BLaER1 treated with 17β-estradiol and CSF1 and Interleukin-3, amounts not matched to agents 10 nM and 100 nM (cell line): ENCODE results near the gene LIPT2.

ENCODE experiments used
- H3K27ac ChIP-seq, 11 experiments: shearing (Covaris generic); formaldehyde crosslinking; 2 replicates each; pipeline ENCODE4 v1.8.1; 2022
- H3K27me3 ChIP-seq, 11 experiments: shearing (Covaris generic); formaldehyde crosslinking; 2 replicates each; pipeline ENCODE4 v1.8.1; 2022
- H3K36me3 ChIP-seq, 11 experiments: shearing (Covaris generic); formaldehyde crosslinking; 2 replicates each; pipeline ENCODE4 v1.8.1; 2022
- H3K4me1 ChIP-seq, 10 experiments: shearing (Covaris generic); formaldehyde crosslinking; 2 replicates each; pipeline ENCODE4 v1.8.1; 2022
- H3K4me2 ChIP-seq, 11 experiments: shearing (Covaris generic); formaldehyde crosslinking; 2 replicates each; pipeline ENCODE4 v1.8.1; 2022
- H3K4me3 ChIP-seq, 10 experiments: shearing (Covaris generic); formaldehyde crosslinking; 2 replicates each; pipeline ENCODE4 v1.8.1; 2022
- H3K9ac ChIP-seq, 11 experiments: shearing (Covaris generic); formaldehyde crosslinking; 2 replicates each; pipeline ENCODE4 v1.8.1; 2022
- H3K9me3 ChIP-seq, 11 experiments: shearing (Covaris generic); formaldehyde crosslinking; replicated peaks in 1 of 11; 2 replicates each; pipeline ENCODE4 v1.8.1; 2022
- H4K20me1 ChIP-seq, 11 experiments: shearing (Covaris generic); formaldehyde crosslinking; 2 replicates each; pipeline ENCODE4 v1.8.1; 2022
- Cebpa-rat ChIP-seq, 11 experiments: shearing (Covaris generic); IDR thresholded peaks; 2 replicates each; pipeline ENCODE4 v1.8.1; 2022

LIPT2 gene

DNA sequence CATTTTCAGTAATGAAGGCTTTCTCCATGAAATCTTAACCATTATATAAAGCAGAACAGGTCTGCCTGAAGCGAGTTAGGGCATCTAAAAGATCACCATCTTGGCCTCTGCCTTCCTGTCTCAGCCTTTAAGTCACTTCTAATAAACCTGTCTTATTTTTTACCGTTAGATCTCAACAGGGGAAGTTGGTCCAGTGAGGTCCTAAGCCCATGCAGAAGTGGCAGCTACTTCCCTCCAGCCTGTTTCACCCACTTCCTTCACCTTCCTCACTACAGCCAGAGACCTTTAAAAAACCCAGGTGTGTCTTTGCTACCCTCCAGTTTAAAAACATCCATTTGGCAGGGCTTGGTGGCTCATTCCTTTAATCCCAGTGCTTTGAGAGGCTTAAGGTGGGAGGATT lies 14.1 kb upstream of the LIPT2 start:
- peaks cover 0 to 5% (median 0%) of the 10 kb centered on the region in 10 experiments; a peak in 1 of 20 replicates for H3K4me1 ChIP-seq
- H3K36me3 ChIP-seq, result peaks cover 0 to 3% (median 0%) of the 10 kb centered on the region in 11 experiments; a peak in 2 of 22 replicates
- H3K9me3 ChIP-seq, result peaks cover 7 to 10% (median 9%) of the 10 kb centered on the region in 11 experiments
- H3K27me3 ChIP-seq, result no peaks in the 10 kb centered on the region
- TF ChIP-seq Cebpa-rat (IDR thresholded peaks at IDR 0.05), result no peak
- H3K27ac ChIP-seq, result no peak overlapping the region
- H4K20me1 ChIP-seq, result no peaks in the 10 kb centered on the region; a peak in 1 of 22 replicates
- H3K9ac ChIP-seq, result no peak overlapping the region
- H3K4me3 ChIP-seq, result no peak overlapping the region
- H3K4me2 ChIP-seq, result no peak overlapping the region

DNA sequence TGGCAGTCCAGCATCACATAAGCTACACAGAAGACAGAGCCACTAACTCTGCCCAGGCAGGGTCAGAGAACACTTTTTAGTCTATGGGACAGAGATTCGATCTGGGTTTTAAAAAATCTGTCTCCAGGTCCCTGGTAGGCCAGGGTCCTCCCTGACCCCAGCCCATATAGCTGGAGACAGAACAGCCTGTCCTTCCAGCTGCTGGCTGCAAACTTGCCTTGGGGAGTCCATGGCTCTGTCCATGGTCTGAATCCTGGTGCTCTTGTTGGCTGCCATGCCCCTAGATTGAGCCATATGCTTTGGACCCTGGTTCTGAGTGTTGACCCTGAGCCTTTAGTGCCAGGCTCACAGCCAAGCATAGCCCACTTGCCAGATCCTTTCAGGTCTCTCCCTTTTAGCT lies 13.3 kb upstream of the LIPT2 start:
- Histone ChIP-seq H3K4me3 (no peak overlapping the region), H4K20me1 (no peaks in the 10 kb centered on the region; a peak in 1 of 22 replicates), H3K36me3 (peaks cover 0 to 8% (median 0%) of the 10 kb centered on the region in 11 experiments; a peak in 2 of 22 replicates), H3K27ac (no peak overlapping the region), H3K27me3 (no peaks in the 10 kb centered on the region), H3K4me2 (no peak overlapping the region), H3K9ac (no peak overlapping the region), H3K4me1 (peaks cover 0 to 5% (median 0%) of the 10 kb centered on the region in 10 experiments; a peak in 1 of 20 replicates), H3K9me3 (peaks cover 14 to 17% (median 16%) of the 10 kb centered on the region in 11 experiments)
- TF ChIP-seq Cebpa-rat (IDR thresholded peaks at IDR 0.05), result no peak

DNA sequence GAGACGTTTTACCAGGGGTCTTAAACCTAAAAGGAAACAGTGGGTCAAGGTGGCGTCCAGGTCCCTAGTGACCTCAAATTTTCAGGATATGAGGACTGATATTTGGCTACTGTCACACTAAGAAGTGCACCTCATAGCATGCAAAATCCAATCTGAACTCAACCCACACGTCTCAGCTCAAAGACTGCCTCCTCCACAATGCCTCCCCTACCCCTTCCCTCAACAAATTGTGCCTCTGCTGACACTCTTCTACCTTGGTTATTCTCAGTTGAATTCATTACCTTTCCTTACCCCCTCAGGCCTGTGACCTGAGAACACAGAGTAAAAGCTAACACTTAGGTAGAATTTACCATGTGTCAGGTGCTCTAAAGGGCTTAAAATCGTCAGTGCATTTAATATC lies 12.4 kb upstream of the LIPT2 start:
- Histone ChIP-seq H4K20me1 (no peaks in the 10 kb centered on the region; a peak in 1 of 22 replicates), H3K9me3 (peaks cover 15 to 23% (median 18%) of the 10 kb centered on the region in 11 experiments), H3K27me3 (no peaks in the 10 kb centered on the region), H3K9ac (no peak overlapping the region), H3K4me3 (no peak overlapping the region), H3K4me1 (peaks cover 0 to 5% (median 0%) of the 10 kb centered on the region in 10 experiments; a peak in 1 of 20 replicates), H3K36me3 (peaks cover 0 to 8% (median 0%) of the 10 kb centered on the region in 11 experiments; a peak in 2 of 22 replicates), H3K27ac (no peak overlapping the region), H3K4me2 (no peak overlapping the region)
- TF ChIP-seq Cebpa-rat (IDR thresholded peaks at IDR 0.05), result no peak

DNA sequence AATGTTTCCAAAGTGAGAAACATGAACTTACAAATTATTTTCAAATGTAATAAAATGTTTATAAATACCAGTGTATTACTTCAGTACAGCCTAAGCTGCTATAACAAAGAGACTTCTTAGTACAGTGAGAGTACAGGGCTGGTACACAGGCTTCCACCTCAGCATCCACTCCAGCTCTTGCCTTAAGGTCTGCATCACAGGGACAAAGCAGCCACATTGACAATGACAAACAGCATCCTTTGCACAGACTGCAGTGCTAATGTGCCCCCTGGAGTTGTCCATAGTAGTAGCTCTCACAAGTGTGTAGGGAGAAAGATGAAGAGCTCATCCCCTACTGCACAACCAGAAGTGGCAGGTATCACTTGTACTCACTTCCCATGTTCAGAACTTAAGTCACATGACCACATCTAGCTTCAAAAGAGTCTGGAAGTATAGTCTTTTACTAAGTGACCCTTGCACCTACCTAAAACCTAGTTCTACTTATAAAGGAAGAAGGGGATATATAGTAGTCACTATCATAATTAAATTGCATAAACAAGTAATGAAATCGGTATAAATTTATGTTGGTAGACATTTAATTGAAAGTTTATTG lies 10.7 kb upstream of the LIPT2 start:
- Histone ChIP-seq H3K4me1 (peaks cover 0 to 5% (median 0%) of the 10 kb centered on the region in 10 experiments; a peak in 1 of 20 replicates), H3K4me3 (no peak overlapping the region), H4K20me1 (no peaks in the 10 kb centered on the region), H3K27me3 (no peaks in the 10 kb centered on the region), H3K27ac (no peak overlapping the region), H3K9me3 (peaks cover 15 to 33% (median 21%) of the 10 kb centered on the region in 11 experiments), H3K36me3 (peaks cover 0 to 8% (median 0%) of the 10 kb centered on the region in 11 experiments; a peak in 2 of 22 replicates), H3K9ac (no peak overlapping the region), H3K4me2 (no peak overlapping the region)
- TF ChIP-seq Cebpa-rat (IDR thresholded peaks at IDR 0.05), result no peak

DNA sequence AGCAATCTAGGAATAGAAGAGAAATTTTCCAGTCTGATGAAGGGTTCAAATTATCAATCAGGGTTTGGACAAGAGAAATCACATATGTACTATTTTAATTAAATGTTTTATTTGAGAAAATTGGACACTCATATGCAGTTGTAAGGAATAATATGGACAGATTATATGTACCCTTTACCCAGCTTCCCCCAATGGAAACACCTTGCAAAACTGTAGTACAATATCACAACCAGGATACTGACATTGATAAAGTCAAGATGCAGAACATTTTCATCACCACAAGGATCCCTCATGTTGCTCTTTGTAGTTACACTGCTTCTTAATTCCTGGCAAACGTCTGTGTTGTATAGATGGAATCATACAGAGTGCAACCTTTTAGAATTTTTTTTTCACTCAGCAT lies 1.4 kb upstream of the LIPT2 start:
- H3K4me1 ChIP-seq, result peaks cover 15 to 20% (median 18%) of the 10 kb centered on the region in 10 experiments
- no peak overlapping the region for H3K9ac ChIP-seq
- no peak overlapping the region for H3K4me3 ChIP-seq
- no peaks in the 10 kb centered on the region for H3K27me3 ChIP-seq
- no peak overlapping the region for H3K4me2 ChIP-seq
- H3K27ac ChIP-seq, result no peak overlapping the region
- TF ChIP-seq Cebpa-rat (IDR thresholded peaks at IDR 0.05), result no peak
- peaks cover 6 to 15% (median 12%) of the 10 kb centered on the region in 11 experiments; a peak in 20 of 22 replicates for H3K9me3 ChIP-seq
- no peaks in the 10 kb centered on the region for H4K20me1 ChIP-seq
- peaks cover 0 to 7% (median 0%) of the 10 kb centered on the region in 11 experiments; a peak in 1 of 22 replicates for H3K36me3 ChIP-seq

DNA sequence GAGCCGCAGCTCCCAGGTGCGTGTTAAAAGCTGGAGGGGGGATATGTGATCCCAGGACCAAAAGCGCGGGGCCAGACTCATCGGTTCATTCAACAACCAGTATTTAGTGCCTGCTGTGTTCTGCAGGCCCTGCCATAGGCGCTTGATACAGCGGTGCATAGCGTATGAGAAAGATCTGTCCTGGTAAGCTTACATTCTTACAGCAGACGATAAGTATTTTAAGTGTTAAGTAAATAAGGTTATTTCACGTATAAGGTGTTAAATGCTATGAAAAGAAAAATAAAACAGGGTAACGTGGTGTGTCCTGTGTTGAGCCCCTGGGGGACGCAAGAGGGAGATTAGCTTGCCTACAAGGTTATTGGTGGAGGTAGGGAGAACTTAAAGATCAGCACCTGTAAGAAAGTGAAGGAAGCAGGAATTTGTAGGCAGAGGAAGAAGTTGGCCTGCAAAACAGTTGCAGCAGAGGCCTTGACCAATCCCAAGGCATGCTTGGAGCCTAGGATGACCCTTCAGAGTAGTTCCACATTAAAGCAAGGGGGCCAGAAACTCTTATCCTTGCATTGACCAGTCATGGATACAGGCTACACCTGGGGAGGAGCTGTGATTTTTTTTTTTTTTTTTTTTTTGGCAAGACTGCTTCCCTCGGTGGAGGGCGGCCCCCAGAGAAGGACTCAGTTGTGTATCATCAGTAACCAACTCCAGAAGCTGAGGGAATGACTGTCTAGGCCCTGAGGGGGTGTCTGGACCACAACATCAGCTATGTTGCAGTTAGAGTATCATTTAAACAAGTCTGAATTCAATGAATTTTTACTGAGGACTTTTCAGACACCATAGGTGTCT lies 487 bp upstream of the LIPT2 start:
- Histone ChIP-seq H3K9ac (peak overlapping the region; percentile 91 to 99 (median 95)), H3K4me3 (peak overlapping the region; percentile 73 to 94 (median 90)), H3K36me3 (peaks cover 0 to 7% (median 0%) of the 10 kb centered on the region in 11 experiments; a peak in 1 of 22 replicates), H3K4me1 (peaks cover 15 to 20% (median 18%) of the 10 kb centered on the region in 10 experiments), H3K27ac (peak overlapping the region; percentile 84 to 99 (median 95); a peak in 21 of 22 replicates), H3K27me3 (no peaks in the 10 kb centered on the region), H3K4me2 (peak overlapping the region; percentile 66 to 95 (median 85)), H3K9me3 (peaks cover 6 to 15% (median 12%) of the 10 kb centered on the region in 11 experiments; a peak in 20 of 22 replicates), H4K20me1 (no peaks in the 10 kb centered on the region)
- no peak for TF ChIP-seq Cebpa-rat (IDR thresholded peaks at IDR 0.05)

DNA sequence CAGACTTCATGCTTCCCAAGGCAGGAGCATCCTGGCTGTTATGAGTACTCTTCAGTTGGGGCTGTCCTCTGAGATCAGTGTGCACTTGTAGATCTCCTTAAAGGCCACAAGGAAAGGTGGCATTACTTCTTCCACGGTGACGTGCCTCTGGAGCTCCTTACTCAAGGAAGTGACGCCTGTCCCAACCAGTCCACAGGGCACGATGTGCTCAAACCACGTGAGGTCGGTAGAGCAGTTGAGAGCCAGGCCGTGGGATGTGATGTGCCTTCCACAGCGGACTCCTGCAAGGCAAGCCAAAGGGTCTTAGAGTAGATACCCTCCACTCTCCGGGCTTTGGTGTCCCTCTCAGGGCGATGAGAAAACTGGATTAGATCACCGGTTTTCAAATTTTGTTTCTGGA lies 1.4 kb downstream of the LIPT2 start:
- TF ChIP-seq Cebpa-rat (IDR thresholded peaks at IDR 0.05), result no peak
- peak overlapping the region in 2 of 10 experiments; percentile 74 to 89; a peak in 6 of 20 replicates for H3K4me3 ChIP-seq
- peak overlapping the region in 9 of 11 experiments; percentile 92 to 99 (median 97); a peak in 13 of 22 replicates for H3K27ac ChIP-seq
- H3K9me3 ChIP-seq, result peaks cover 6 to 8% (median 7%) of the 10 kb centered on the region in 11 experiments; a peak in 20 of 22 replicates
- peak overlapping the region in 10 of 11 experiments; percentile 92 to 99 (median 96); a peak in 13 of 22 replicates for H3K9ac ChIP-seq
- H3K4me1 ChIP-seq, result peaks cover 15 to 20% (median 18%) of the 10 kb centered on the region in 10 experiments
- no peaks in the 10 kb centered on the region for H4K20me1 ChIP-seq
- no peaks in the 10 kb centered on the region for H3K27me3 ChIP-seq
- peaks cover 0 to 5% (median 0%) of the 10 kb centered on the region in 11 experiments; a peak in 1 of 22 replicates for H3K36me3 ChIP-seq
- peak overlapping the region; percentile 66 to 95 (median 85); a peak in 21 of 22 replicates for H3K4me2 ChIP-seq

DNA sequence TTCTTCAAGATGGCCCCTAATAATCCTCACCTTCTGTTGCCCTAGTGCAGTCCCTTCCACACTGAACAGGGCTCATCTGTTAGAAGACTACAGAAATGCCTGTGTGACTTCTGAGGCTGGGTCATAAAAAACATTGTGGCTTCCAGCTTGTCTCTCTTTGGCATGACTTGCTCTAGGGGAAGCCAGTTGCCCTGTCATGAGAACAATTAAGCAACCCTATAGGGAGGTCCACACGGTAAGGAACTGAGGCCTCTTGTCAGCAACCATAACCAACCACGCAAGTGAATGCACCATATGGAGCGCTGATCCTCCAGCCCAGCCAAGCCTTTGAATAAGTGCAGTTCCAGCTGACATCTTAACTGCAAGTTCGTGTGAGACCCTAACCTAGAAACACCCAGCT lies 2.6 kb downstream of the LIPT2 start:
- H3K4me3 ChIP-seq, result no peak overlapping the region
- H3K27me3 ChIP-seq, result no peaks in the 10 kb centered on the region
- no peak overlapping the region for H3K9ac ChIP-seq
- no peak overlapping the region for H3K27ac ChIP-seq
- TF ChIP-seq Cebpa-rat (IDR thresholded peaks at IDR 0.05), result no peak
- H3K4me2 ChIP-seq, result no peak overlapping the region
- H3K4me1 ChIP-seq, result peaks cover 15 to 20% (median 18%) of the 10 kb centered on the region in 10 experiments
- H3K36me3 ChIP-seq, result no peaks in the 10 kb centered on the region
- no peaks in the 10 kb centered on the region for H3K9me3 ChIP-seq
- no peaks in the 10 kb centered on the region for H4K20me1 ChIP-seq

DNA sequence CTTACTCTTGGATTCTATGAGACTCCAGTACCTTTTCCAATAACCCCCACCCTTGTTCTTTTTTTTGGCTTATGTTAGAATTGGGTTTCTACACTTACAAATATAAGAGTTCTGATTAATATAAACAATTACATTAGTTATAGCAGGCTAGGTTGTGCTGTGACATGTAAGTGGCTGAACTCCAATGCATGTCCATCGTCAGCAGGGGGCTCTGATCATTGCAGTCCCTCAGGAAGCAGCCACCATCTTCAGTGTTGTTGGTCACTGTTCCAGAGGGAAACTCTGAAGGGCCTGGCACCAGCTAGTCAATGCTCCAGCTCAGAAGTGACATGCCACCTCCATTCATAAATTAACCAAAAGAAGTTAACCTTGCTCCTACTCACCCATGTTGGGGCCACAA lies 5.6 kb downstream of the LIPT2 start:
- H3K27ac ChIP-seq, result no peak overlapping the region
- no peaks in the 10 kb centered on the region for H4K20me1 ChIP-seq
- H3K4me2 ChIP-seq, result no peak overlapping the region
- peaks cover 9 to 11% (median 10%) of the 10 kb centered on the region in 10 experiments for H3K4me1 ChIP-seq
- H3K36me3 ChIP-seq, result no peaks in the 10 kb centered on the region
- TF ChIP-seq Cebpa-rat (IDR thresholded peaks at IDR 0.05), result no peak
- no peaks in the 10 kb centered on the region for H3K27me3 ChIP-seq
- H3K9me3 ChIP-seq, result no peaks in the 10 kb centered on the region
- no peak overlapping the region for H3K9ac ChIP-seq
- H3K4me3 ChIP-seq, result no peak overlapping the region
